Measurements from ENCODE around the gene IL20RB. TPM values are rescaled to one million over a fixed set of nuclear protein-coding genes. Genes with fewer than 3 reads are reported as not detected.

The IL20RB gene
- total and polyA plus RNA-seq, 12 donors = 0.12 to 1.7 (median 0.71) TPM; not detected in 1

DNA sequence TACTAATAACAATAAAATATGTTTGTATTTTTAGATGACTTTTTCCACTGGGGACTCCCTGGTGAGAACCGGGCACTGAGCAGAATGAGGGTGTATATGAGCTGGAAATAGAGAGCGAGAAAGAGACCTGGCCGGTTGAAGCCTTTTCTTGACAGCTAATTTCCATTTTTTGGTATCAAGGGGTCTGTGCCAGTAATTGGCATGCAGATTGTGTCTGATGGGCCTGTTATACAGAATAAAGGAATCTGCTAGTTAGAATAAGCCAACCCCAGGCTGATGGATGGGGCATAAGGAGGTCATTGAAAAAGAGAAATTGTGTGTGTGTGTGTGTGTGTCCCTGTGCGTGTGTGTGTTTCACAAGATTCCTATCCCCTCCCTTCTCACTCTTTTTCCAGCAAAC, 83.9 kb downstream of the IL20RB start:
- WGBS, 4 donors = 60 to 91% (median 79%) methylated on average over 4 of the region's 4 CpGs
- Histone ChIP-seq H3K27me3 (no peaks in the 10 kb centered on the region), H3K27ac (no peak overlapping the region), H3K4me3 (no peak overlapping the region), H3K9me3 (replicated peaks in 1 of 3) (no peaks in the 10 kb centered on the region), H3K36me3 (replicated peaks in 1 of 2) (no peaks in the 10 kb centered on the region), H3K4me1 (replicated peaks in 1 of 2) (no peaks in the 10 kb centered on the region)
- TF ChIP-seq POLR2A (IDR thresholded peaks at IDR 0.05) = no peak
- TF ChIP-seq, protein P1, sequence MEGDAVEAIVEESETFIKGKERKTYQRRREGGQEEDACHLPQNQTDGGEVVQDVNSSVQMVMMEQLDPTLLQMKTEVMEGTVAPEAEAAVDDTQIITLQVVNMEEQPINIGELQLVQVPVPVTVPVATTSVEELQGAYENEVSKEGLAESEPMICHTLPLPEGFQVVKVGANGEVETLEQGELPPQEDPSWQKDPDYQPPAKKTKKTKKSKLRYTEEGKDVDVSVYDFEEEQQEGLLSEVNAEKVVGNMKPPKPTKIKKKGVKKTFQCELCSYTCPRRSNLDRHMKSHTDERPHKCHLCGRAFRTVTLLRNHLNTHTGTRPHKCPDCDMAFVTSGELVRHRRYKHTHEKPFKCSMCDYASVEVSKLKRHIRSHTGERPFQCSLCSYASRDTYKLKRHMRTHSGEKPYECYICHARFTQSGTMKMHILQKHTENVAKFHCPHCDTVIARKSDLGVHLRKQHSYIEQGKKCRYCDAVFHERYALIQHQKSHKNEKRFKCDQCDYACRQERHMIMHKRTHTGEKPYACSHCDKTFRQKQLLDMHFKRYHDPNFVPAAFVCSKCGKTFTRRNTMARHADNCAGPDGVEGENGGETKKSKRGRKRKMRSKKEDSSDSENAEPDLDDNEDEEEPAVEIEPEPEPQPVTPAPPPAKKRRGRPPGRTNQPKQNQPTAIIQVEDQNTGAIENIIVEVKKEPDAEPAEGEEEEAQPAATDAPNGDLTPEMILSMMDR (IDR thresholded peaks at IDR 0.05) = no peak
- DNase-seq = no peak
- intact Hi-C loops (cut with DNase I) = no loop called here

DNA sequence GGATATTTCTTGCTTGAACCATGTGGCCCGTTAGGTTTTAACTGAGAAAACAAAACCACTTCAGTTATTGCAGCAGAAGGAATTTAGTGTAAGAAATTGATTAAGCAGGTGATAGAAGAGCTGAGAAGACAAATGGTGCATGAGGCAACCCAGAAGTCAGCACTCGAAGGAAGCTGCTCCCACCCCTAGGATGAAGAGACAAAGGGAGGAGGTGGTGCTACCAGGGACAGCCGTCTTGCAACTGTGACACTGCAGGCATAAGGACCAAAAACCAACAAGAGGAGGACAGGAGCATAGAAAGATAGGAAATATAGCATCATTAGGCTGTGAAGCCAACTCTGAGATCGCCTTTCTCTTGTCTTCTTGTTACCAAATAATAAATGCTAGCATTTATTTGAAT, 89.0 kb downstream of the IL20RB start:
- Histone ChIP-seq H3K9me3 (replicated peaks in 1 of 3) (no peaks in the 10 kb centered on the region), H3K36me3 (replicated peaks in 1 of 2) (no peaks in the 10 kb centered on the region), H3K4me1 (replicated peaks in 1 of 2) (no peaks in the 10 kb centered on the region), H3K4me3 (no peak overlapping the region), H3K27ac (no peak overlapping the region), H3K27me3 (no peaks in the 10 kb centered on the region)
- TF ChIP-seq, protein P1 (IDR thresholded peaks at IDR 0.05) = no peak
- no peak for TF ChIP-seq POLR2A (IDR thresholded peaks at IDR 0.05)
- no peak for DNase-seq
- WGBS, 4 donors = 80 to 83% (median 82%) methylated on average over 4 of the region's 4 CpGs
- intact Hi-C loops (cut with DNase I) = no loop called here

GRCh38 chr3:137047240-137047639, 89.5 kb downstream of the IL20RB start:
- Histone ChIP-seq H3K9me3 (replicated peaks in 1 of 3) (no peaks in the 10 kb centered on the region), H3K27ac (no peak overlapping the region), H3K36me3 (replicated peaks in 1 of 2) (no peaks in the 10 kb centered on the region), H3K4me3 (no peak overlapping the region), H3K4me1 (replicated peaks in 1 of 2) (no peaks in the 10 kb centered on the region), H3K27me3 (no peaks in the 10 kb centered on the region)
- no peak for DNase-seq
- no peak for TF ChIP-seq POLR2A (IDR thresholded peaks at IDR 0.05)
- TF ChIP-seq, protein P1 (IDR thresholded peaks at IDR 0.05) = no peak
- 74 to 89% (median 77%) methylated on average over 4 of the region's 4 CpGs for WGBS, 4 donors
- intact Hi-C loops (cut with DNase I) = no loop called here

DNA sequence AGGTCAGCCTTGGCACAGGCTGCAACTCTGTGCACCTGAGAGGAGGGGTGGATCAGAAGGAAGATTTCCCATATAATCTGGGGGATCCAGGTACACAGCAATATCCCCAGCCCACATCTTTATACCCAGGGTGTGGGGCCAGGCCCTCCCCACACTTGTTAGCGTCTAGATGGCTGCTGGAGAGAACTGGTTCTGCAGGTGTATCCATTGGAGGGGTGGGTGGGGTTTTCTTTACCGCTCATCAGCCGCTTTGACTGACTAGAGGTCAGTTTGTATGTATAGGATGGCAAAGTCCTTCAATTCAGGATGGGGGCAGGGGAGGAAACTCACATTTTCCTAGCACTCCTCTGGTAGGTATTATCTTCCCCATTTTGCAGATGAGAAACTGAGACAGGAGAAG, 92.5 kb downstream of the IL20RB start:
- H3K36me3 ChIP-seq (replicated peaks in 1 of 2) = no peaks in the 10 kb centered on the region
- H3K4me1 ChIP-seq (replicated peaks in 1 of 2) = no peaks in the 10 kb centered on the region
- no peaks in the 10 kb centered on the region for H3K9me3 ChIP-seq (replicated peaks in 1 of 3)
- no peak for TF ChIP-seq POLR2A (IDR thresholded peaks at IDR 0.05)
- TF ChIP-seq, protein P1 (IDR thresholded peaks at IDR 0.05) = no peak
- H3K4me3 ChIP-seq = no peak overlapping the region
- H3K27me3 ChIP-seq = no peaks in the 10 kb centered on the region
- H3K27ac ChIP-seq = no peak overlapping the region
- WGBS, 4 donors = 67 to 94% (median 84%) methylated on average over 3 of the region's 3 CpGs
- no peak for DNase-seq
- intact Hi-C loops (cut with DNase I) = no loop called here

All from adrenal gland (tissue), 12 donors.